ENCODE measurements around the gene MACROD2.

Gene MACROD2

GRCh38 chr20:15958142-15958541, 1962.8 kb downstream of the MACROD2 start:
- TF ChIP-seq, protein P1, sequence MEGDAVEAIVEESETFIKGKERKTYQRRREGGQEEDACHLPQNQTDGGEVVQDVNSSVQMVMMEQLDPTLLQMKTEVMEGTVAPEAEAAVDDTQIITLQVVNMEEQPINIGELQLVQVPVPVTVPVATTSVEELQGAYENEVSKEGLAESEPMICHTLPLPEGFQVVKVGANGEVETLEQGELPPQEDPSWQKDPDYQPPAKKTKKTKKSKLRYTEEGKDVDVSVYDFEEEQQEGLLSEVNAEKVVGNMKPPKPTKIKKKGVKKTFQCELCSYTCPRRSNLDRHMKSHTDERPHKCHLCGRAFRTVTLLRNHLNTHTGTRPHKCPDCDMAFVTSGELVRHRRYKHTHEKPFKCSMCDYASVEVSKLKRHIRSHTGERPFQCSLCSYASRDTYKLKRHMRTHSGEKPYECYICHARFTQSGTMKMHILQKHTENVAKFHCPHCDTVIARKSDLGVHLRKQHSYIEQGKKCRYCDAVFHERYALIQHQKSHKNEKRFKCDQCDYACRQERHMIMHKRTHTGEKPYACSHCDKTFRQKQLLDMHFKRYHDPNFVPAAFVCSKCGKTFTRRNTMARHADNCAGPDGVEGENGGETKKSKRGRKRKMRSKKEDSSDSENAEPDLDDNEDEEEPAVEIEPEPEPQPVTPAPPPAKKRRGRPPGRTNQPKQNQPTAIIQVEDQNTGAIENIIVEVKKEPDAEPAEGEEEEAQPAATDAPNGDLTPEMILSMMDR (IDR thresholded peaks at IDR 0.05): no peak
- H3K9me3 ChIP-seq (ENCODE audit: control insufficient read depth, low read length): no peaks in the 10 kb centered on the region

DNA sequence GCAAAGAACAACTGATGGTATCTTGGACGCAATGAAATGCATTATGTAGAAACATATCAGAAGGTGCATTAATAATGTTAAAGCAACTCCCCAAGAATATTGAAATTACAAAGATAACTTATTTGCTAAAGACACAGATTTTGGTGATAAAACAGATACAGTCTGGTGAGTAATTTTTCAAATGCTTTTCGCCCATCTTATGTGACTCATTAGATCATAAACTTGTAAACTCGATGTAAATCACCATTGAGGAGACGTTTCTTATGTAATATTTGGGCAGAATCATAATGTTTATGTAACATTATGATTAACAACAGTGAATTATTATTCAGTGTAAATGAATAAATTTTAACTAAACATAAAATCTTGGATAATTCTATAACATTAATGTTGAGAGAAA, 1969.8 kb downstream of the MACROD2 start:
- H3K4me2 ChIP-seq (ENCODE audit: low read length): no peak overlapping the region
- H3K27me3 ChIP-seq (ENCODE audit: control insufficient read depth, insufficient read depth, low read length): no peaks in the 10 kb centered on the region
- H2AFZ ChIP-seq: no peak overlapping the region
- no peak overlapping the region for H3K27ac ChIP-seq
- H3K9ac ChIP-seq: no peak overlapping the region
- no peaks in the 10 kb centered on the region for H3K79me2 ChIP-seq
- no peaks in the 10 kb centered on the region for H3K36me3 ChIP-seq (ENCODE audit: control insufficient read depth, insufficient read depth, low read length)
- H3K4me1 ChIP-seq: no peaks in the 10 kb centered on the region
- H3K4me3 ChIP-seq (ENCODE audit: low read depth, low read length): no peak overlapping the region
- no peaks in the 10 kb centered on the region for H3K9me3 ChIP-seq (ENCODE audit: control insufficient read depth, low read length)
- TF ChIP-seq, protein P1 (IDR thresholded peaks at IDR 0.05): no peak

More at GRCh38 chr20:15958142-15958541, 1962.8 kb downstream of the MACROD2 start:
- Histone ChIP-seq H3K36me3 (ENCODE audit: control insufficient read depth, insufficient read depth, low read length) (no peaks in the 10 kb centered on the region), H3K27ac (no peak overlapping the region), H3K79me2 (no peaks in the 10 kb centered on the region), H3K4me2 (ENCODE audit: low read length) (no peak overlapping the region), H3K27me3 (ENCODE audit: control insufficient read depth, insufficient read depth, low read length) (no peaks in the 10 kb centered on the region), H3K4me3 (ENCODE audit: low read depth, low read length) (no peak overlapping the region), H2AFZ (no peak overlapping the region), H3K4me1 (no peaks in the 10 kb centered on the region), H3K9ac (no peak overlapping the region)

DNA sequence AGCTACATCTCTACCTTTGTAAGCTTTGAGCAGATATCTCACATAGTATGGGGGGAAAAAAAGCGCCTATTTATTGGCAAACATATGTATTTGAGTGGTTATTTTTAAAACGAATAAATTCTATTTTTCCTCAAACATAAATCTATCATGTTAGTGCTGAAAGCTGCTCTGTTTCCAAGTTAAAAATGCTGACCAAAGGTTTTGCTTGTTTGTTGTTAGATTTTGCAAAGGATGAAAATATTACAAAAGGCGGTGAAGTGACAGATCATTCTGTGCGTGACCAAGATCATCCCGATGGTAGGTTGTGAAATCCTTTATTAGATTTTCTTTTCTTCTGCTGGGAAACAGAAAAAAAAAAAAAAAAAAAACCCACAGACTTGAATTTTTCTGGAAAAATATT, 1972.0 kb downstream of the MACROD2 start:
- Histone ChIP-seq H3K4me3 (ENCODE audit: low read depth, low read length) (no peak overlapping the region), H3K4me1 (no peaks in the 10 kb centered on the region), H3K9me3 (ENCODE audit: control insufficient read depth, low read length) (no peaks in the 10 kb centered on the region), H3K27ac (no peak overlapping the region), H3K9ac (no peak overlapping the region), H3K4me2 (ENCODE audit: low read length) (no peak overlapping the region), H3K36me3 (ENCODE audit: control insufficient read depth, insufficient read depth, low read length) (no peaks in the 10 kb centered on the region), H3K27me3 (ENCODE audit: control insufficient read depth, insufficient read depth, low read length) (no peaks in the 10 kb centered on the region), H3K79me2 (no peaks in the 10 kb centered on the region), H2AFZ (no peak overlapping the region)
- TF ChIP-seq, protein P1 (IDR thresholded peaks at IDR 0.05): no peak

GRCh38 chr20:15976047-15976736, 1980.9 kb downstream of the MACROD2 start:
- no peaks in the 10 kb centered on the region for H3K36me3 ChIP-seq (ENCODE audit: control insufficient read depth, insufficient read depth, low read length)
- no peak overlapping the region for H3K4me2 ChIP-seq (ENCODE audit: low read length)
- TF ChIP-seq, protein P1 (IDR thresholded peaks at IDR 0.05): no peak
- no peaks in the 10 kb centered on the region for H3K9me3 ChIP-seq (ENCODE audit: control insufficient read depth, low read length)
- H3K9ac ChIP-seq: no peak overlapping the region
- H3K4me1 ChIP-seq: no peaks in the 10 kb centered on the region
- H3K4me3 ChIP-seq (ENCODE audit: low read depth, low read length): no peak overlapping the region
- H3K27me3 ChIP-seq (ENCODE audit: control insufficient read depth, insufficient read depth, low read length): no peaks in the 10 kb centered on the region
- H3K27ac ChIP-seq: no peak overlapping the region
- no peak overlapping the region for H2AFZ ChIP-seq
- no peaks in the 10 kb centered on the region for H3K79me2 ChIP-seq

DNA sequence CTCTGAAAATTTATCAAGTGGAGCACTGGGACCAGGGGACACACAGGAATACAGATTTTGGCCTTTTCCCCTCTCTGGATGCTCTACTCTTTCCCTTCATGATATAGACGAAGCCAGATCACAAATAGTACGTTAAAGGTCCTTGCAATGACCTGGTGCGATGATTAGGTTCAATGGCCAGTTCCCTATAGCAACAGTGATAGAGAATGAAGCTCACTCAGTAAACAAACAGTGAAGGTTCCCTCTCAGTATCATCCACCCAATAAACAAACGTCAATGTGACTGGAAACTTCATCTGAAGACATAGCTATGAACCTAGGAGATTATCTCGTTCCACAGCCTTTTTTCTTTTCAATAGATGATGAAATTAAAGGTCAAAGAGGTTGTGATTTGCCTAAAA, 1981.7 kb downstream of the MACROD2 start:
- no peaks in the 10 kb centered on the region for H3K36me3 ChIP-seq (ENCODE audit: control insufficient read depth, insufficient read depth, low read length)
- H3K9ac ChIP-seq: no peak overlapping the region
- H3K4me1 ChIP-seq: no peaks in the 10 kb centered on the region
- no peak overlapping the region for H3K27ac ChIP-seq
- no peak overlapping the region for H3K4me3 ChIP-seq (ENCODE audit: low read depth, low read length)
- no peaks in the 10 kb centered on the region for H3K27me3 ChIP-seq (ENCODE audit: control insufficient read depth, insufficient read depth, low read length)
- H3K4me2 ChIP-seq (ENCODE audit: low read length): no peak overlapping the region
- H3K9me3 ChIP-seq (ENCODE audit: control insufficient read depth, low read length): no peaks in the 10 kb centered on the region
- TF ChIP-seq, protein P1 (IDR thresholded peaks at IDR 0.05): no peak
- H2AFZ ChIP-seq: no peak overlapping the region
- H3K79me2 ChIP-seq: no peaks in the 10 kb centered on the region

All from parathyroid adenoma (tissue), 2 donors.